Lower lobe of right lung (tissue), 2 donors: ENCODE data around the gene NCR2. TPM values are rescaled to one million over a fixed set of nuclear protein-coding genes. Genes with fewer than 3 reads are reported as not detected.
"Not testable (repeated sequence)": the region's sequence is repeated elsewhere in the genome, so short reads cannot be mapped to it uniquely, and the experiment has no call there.

Experiments used
- ATAC-seq, 2 donors: fragments of 200-7000 bp; cut with Tn5 transposase; one replicate each; pipeline ENCODE4 v1.9.1; 2020 to 2022; ENCODE audit warnings: mild to moderate bottlenecking in 2 of 2, moderate library complexity in 2 of 2
- DNase-seq: peaks from one replicate; pipeline ENCODE4 v3.0.0-alpha.2; 2020
- H3K27ac ChIP-seq: fragments of 200-600 bp; one replicate; pipeline ENCODE4 v1.8.0; 2022
- H3K27me3 ChIP-seq: fragments of 200-600 bp; one replicate; pipeline ENCODE4 v1.8.0; 2022; ENCODE audit warnings: low read depth
- H3K36me3 ChIP-seq: fragments of 200-600 bp; one replicate; pipeline ENCODE4 v1.8.0; 2022; ENCODE audit warnings: mild to moderate bottlenecking
- H3K4me1 ChIP-seq: fragments of 200-600 bp; one replicate; pipeline ENCODE4 v1.8.0; 2022
- H3K4me3 ChIP-seq: fragments of 200-600 bp; one replicate; pipeline ENCODE4 v1.8.0; 2022; ENCODE audit warnings: mild to moderate bottlenecking
- H3K9me3 ChIP-seq: fragments of 200-600 bp; one replicate; pipeline ENCODE4 v1.8.0; 2022
- intact Hi-C: fragments of 100-400 bp; cut with DNase I; formaldehyde crosslinking; loops from one replicate; pipeline ENCODE4 v1.11.0; 2022
- total RNA-seq: library from RNA; stranded (reverse); fragmentation: NEBNext Ultra II Directional; extraction: Animal tissue kit (Norgen Biotek cat#: 25700); gene quantifications from one replicate; pipeline ENCODE4 v1.2.1, GENCODE V29; 2021
- TF ChIP-seq, protein P1 (sequence below): fragments of 200-600 bp; IDR thresholded peaks from one replicate; pipeline ENCODE4 v1.8.0; 2022; ENCODE audit warnings: antibody characterized with exemption, mild to moderate bottlenecking
- donor health status: DM: no; HTN: yes; CAD: no; lungs with severe emphysema.

NCR2 gene
- total RNA-seq, 1 donor from 2014 or later: not detected

DNA sequence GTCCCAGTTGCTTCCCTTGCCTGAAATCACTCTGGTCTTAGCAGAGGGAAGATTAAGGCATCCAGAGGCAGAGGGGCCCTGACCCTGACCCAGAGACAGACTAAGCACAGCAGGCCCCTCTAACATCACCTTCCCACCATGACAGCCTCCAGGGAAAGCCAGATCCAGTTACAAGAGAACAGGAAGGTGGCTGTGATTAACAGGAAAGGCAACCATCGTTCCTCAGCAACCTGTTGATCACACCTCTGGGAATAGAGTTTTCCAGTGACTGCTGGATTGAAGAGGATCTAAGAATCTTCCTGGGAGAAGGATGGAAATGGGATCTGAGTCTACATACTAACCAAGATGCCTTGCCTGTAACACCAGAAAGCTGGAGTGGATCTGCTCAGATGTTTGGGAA, 43.7 kb upstream of the NCR2 start:
- ATAC-seq: no peak
- Histone ChIP-seq H3K9me3 (no peaks in the 10 kb centered on the region), H3K27me3 (no peaks in the 10 kb centered on the region), H3K27ac (no peak overlapping the region), H3K4me1 (peaks cover 17% of the 10 kb centered on the region), H3K4me3 (no peak overlapping the region), H3K36me3 (no peaks in the 10 kb centered on the region)
- no peak for DNase-seq
- TF ChIP-seq, protein P1, sequence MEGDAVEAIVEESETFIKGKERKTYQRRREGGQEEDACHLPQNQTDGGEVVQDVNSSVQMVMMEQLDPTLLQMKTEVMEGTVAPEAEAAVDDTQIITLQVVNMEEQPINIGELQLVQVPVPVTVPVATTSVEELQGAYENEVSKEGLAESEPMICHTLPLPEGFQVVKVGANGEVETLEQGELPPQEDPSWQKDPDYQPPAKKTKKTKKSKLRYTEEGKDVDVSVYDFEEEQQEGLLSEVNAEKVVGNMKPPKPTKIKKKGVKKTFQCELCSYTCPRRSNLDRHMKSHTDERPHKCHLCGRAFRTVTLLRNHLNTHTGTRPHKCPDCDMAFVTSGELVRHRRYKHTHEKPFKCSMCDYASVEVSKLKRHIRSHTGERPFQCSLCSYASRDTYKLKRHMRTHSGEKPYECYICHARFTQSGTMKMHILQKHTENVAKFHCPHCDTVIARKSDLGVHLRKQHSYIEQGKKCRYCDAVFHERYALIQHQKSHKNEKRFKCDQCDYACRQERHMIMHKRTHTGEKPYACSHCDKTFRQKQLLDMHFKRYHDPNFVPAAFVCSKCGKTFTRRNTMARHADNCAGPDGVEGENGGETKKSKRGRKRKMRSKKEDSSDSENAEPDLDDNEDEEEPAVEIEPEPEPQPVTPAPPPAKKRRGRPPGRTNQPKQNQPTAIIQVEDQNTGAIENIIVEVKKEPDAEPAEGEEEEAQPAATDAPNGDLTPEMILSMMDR: no peak
- intact Hi-C loops: no loop called here

DNA sequence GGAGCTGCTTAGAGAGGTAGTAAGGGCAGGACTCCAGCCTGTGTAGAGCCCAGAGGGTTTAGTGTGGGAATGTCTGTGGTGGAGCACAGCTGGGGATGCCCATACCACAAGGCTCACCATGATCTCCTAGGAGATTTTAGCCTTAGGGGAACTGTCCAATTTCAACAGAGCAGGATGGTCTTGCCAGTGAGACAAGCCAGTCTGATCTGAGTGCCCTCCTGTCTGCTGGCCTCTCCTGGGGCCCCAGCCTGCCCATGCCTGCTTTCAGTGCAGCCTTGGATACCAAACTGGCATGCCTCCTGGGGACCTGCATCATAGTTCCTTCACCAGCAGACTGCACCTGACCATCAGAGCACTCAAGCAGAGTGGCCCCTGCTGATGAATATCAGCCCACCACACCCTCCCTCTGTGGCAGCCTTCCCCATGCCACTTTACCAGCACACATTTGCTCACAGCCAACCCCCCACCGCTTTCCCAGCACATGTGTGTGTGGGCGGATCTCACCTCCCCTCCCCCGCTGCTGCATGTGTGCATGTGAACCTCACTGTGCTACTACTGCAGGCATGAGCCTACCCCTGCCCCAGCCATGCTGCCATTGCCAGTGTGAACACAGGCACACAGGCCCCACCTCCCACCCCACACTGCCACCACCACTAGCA, 41.1 kb upstream of the NCR2 start:
- TF ChIP-seq, protein P1: no peak
- ATAC-seq: no peak
- no peak for DNase-seq
- Histone ChIP-seq H3K36me3 (no peaks in the 10 kb centered on the region), H3K4me1 (peaks cover 5% of the 10 kb centered on the region), H3K27me3 (no peaks in the 10 kb centered on the region), H3K27ac (no peak overlapping the region), H3K9me3 (no peaks in the 10 kb centered on the region), H3K4me3 (no peak overlapping the region)
- intact Hi-C loops: no loop called here

GRCh38 chr6:41297248-41297647, 38.2 kb upstream of the NCR2 start:
- DNase-seq, H3K36me3 ChIP-seq, H3K27ac ChIP-seq, H3K4me3 ChIP-seq, H3K9me3 ChIP-seq, H3K4me1 ChIP-seq, intact Hi-C loops, H3K27me3 ChIP-seq, ATAC-seq: not testable (repeated sequence)

DNA sequence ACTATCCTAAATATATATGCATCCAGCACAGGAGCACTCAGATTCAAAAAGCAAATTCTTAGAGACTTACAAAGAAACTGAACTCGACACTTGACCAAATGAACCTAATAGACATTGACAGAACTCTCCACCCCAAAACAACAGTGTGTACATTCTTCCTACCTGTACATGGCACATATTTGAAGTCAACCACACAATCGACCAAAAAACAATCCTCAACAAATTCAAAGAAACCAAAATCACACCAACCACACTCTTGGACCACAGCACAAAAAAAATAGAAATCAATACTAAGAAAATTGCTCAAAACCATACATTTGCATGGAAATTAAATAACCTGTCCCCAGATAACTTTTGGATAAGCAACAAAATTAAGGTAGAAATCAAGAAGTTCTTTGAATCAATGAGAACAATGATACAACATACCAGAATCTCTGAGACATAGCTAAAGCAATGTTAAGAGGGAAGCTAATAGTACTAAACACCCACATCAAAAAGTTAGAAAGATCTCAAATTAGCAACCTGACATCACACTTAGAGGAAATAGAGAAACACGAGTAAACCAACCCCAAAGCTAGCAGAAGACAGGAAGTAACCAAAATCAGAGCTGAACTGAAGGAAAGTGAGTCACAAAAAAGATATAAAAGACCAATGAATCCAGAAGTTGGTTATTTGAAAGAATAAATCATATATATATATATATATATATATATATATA, 36.5 kb upstream of the NCR2 start:
- DNase-seq (no peak), ATAC-seq (no peak)
- intact Hi-C loops: no loop called here
- Histone ChIP-seq H3K27ac (no peak overlapping the region), H3K4me3 (no peak overlapping the region), H3K27me3 (no peaks in the 10 kb centered on the region), H3K9me3 (no peaks in the 10 kb centered on the region), H3K4me1 (no peaks in the 10 kb centered on the region), H3K36me3 (no peaks in the 10 kb centered on the region)
- TF ChIP-seq, protein P1: no peak

GRCh38 chr6:41302638-41303037, 32.8 kb upstream of the NCR2 start:
- peak in 1 of 2 donors; percentile 62 for ATAC-seq

More at GRCh38 chr6:41302638-41303037, 32.8 kb upstream of the NCR2 start:
- DNase-seq: no peak
- Histone ChIP-seq H3K36me3 (no peaks in the 10 kb centered on the region), H3K4me3 (no peak overlapping the region), H3K4me1 (no peaks in the 10 kb centered on the region), H3K9me3 (no peaks in the 10 kb centered on the region), H3K27me3 (no peaks in the 10 kb centered on the region), H3K27ac (no peak overlapping the region)
- TF ChIP-seq, protein P1: no peak
- intact Hi-C loops: no loop called here
